Omental fat pad (tissue), 4 donors: Measurements from ENCODE around the gene ZNF319. TPM values are rescaled to one million over a fixed set of nuclear protein-coding genes. Genes with fewer than 3 reads are reported as not detected.

Source experiments
- ATAC-seq: fragments of 150-250 bp; one replicate; pipeline ENCODE4 v1.9.1; 2016; ENCODE audit warnings: mild to moderate bottlenecking, moderate library complexity; ENCODE audit not compliant: low FRiP score
- DNase-seq: peaks from one replicate; pipeline ENCODE4 v3.0.0-alpha.2; 2019; ENCODE audit warnings: low spot score
- CTCF ChIP-seq, 3 donors: fragments of 450-650 bp; IDR thresholded peaks; one replicate each; pipeline ENCODE4 v1.5.1; 2016 to 2017; ENCODE audit warnings: antibody characterized with exemption in 3 of 3, mild to moderate bottlenecking in 3 of 3, moderate library complexity in 2 of 3
- total RNA-seq, 4 donors: library from RNA; depleted of rRNA; stranded (reverse); fragments of >200 nt; gene quantifications; one replicate each; pipeline ENCODE4 v1.1.0, GENCODE V29; 2016

ZNF319 gene
- total RNA-seq, 4 donors from 2014 or later: 3.2 to 9.1 (median 5.6) TPM

DNA sequence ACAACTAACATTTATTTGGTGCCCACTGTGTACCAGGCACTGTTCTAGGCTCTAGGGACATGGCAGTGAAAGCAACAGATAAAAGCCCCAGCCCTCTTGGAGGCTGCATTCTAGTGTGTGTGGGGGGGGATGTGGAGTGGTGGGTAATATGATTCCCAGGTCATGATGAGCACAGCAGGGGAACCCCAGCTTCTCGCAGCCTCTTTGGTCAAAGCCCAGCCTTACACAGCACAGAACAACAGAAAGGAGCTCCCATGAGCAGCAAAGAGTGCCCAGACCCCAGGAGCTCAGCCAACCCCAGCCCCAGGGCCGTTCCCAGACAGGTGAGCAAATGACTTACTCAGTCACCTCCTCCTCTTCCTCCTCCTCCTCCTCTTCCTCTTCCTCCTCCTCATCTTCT, 51.5 kb downstream of the ZNF319 start:
- no peak for ATAC-seq
- DNase-seq: no peak
- TF ChIP-seq CTCF (IDR thresholded peaks at IDR 0.05): no peak

DNA sequence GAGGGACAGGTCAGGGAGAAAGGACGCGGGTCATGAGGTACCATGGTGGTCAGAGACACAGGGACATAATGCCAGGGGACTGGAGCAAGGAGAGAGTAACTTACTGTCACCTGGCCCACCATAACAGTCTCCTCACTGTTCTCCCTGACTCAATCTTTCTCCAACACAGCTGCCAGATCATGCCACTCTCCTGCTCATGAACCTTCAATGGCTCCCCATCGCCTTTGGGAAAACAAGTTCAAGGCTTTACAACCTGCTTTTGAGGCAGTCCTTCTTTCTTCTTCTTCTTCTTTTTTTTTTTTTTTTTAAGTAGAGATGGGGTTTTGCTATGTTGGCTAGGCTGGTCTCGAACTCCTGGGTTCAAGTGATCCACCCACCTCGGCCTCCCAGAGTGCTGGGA, 52.4 kb downstream of the ZNF319 start:
- no peak for TF ChIP-seq CTCF (IDR thresholded peaks at IDR 0.05)
- ATAC-seq (no peak), DNase-seq (no peak)

DNA sequence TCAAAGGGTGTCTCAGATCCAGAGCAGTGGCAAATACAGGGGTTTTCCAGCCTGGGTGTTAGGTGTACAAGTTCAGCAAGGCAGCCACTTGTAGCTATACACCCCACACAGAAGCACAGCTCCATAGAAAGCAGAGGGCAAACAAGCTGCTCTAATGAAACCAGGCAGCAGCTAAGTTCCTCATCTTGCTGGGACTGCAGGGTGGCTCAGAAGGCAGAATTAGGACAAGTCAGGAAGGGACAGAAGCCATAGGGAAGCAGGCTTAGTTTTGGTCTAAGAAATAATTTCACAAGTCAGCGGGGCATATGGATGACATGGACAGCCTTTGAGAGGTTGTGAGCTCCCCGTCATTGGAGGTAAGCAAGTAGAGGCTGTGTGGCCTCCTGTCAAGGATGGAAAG, 53.2 kb downstream of the ZNF319 start:
- ATAC-seq (no peak), DNase-seq (no peak)
- no peak for TF ChIP-seq CTCF (IDR thresholded peaks at IDR 0.05)

- no peak for DNase-seq
- TF ChIP-seq CTCF (IDR thresholded peaks at IDR 0.05): no peak
- ATAC-seq: no peak
Measured at GRCh38 chr16:57946181-57946801, 54.2 kb downstream of the ZNF319 start.

DNA sequence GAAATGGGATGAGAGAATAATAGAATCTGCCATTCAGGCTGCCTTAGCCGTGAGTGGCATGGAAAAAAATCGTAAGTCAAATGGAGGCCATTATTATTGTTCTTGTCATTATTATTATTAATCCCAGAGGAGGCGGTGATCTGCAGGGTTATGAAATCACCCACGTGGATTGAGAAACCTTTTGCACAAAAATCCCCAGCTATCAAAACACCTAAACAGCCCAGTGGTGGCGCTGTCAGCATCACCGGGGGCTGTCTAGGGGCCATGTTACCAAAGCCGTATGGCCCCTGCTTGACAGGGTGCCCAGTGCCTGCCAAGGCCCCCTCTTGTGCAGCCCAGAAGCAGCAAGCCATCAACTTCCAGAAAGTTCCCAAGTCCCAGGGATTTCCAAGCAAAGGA, 54.7 kb downstream of the ZNF319 start:
- ATAC-seq (no peak), DNase-seq (no peak)
- TF ChIP-seq CTCF (IDR thresholded peaks at IDR 0.05): no peak

DNA sequence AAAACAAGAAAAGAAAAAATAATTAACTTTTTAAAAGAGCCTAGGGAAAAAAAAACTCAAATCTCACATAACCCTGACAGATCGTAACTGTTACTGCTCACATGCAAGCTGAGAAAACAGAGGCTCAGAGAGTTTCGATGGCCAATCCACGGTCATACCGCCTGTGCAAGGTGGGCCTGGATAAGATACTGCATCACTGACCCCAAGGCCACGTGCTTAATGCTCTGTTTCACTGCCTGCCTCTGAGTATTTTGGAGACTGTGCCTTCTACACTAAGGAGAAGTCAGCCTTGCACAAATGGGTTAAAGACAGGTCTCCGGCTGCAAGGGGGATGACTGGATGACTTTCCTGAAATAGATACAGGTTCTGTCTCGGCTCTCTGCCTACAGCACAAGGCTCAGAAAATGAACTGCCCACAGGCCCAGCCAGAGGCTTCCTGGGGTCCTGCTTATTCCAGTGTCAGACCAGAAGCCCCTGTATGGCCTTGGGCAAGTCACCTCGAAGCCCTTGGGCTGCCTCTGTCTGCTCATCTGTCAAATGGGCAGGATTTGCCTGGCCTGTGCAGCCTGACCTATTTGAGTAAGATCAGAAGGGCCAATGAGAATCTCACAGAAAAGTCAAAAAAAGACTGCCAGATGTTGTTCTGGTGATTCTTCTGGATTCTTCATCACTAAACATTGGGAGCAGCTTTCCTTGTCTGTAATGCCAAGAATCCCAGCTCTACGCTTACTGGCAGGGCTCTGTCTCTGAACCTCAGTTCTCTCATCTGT, 55.3 kb downstream of the ZNF319 start:
- ATAC-seq (no peak), DNase-seq (no peak)
- TF ChIP-seq CTCF (IDR thresholded peaks at IDR 0.05): no peak

Other genes starting within 250 kb of the ZNF319 start
- gene KIFC3, start 198.2 kb downstream of the ZNF319 start, total RNA-seq: 10 to 100 TPM; 41.5 to 96.9 (median 58.9) TPM
- gene CNGB1, start 29.5 kb downstream of the ZNF319 start, total RNA-seq: not detected
- gene USB1, start 735 bp upstream of the ZNF319 start, total RNA-seq: 10 to 100 TPM; 18.8 to 42.5 (median 33.4) TPM
- gene MMP15, start 25.1 kb upstream of the ZNF319 start, total RNA-seq: 10 to 100 TPM in 3 of 4 donors, 1 to 10 TPM in 1; 5.5 to 15.2 (median 14.4) TPM
- gene CFAP20, start 128.7 kb upstream of the ZNF319 start, total RNA-seq: 10 to 100 TPM; 28.5 to 39.2 (median 33.8) TPM
- 10 to 100 TPM; 34.4 to 48.8 (median 37.8) TPM for gene CSNK2A2, start 197.4 kb upstream of the ZNF319 start, total RNA-seq